CD14-positive monocyte (primary cell): ENCODE results near the gene GABRD. TPM values are rescaled to one million over a fixed set of nuclear protein-coding genes. Genes with fewer than 3 reads are reported as not detected.
A peak's percentile ranks its signal among the peaks of the same experiment; 100 is the strongest.

Source experiments
- DNase-seq, 3 donors: peaks; one replicate each; pipeline ENCODE4 v3.0.0-alpha.2; 2011 to 2022
- H2AFZ ChIP-seq: 2 replicates; pipeline ENCODE4 v1.6.0; 2012; ENCODE audit warnings: mild to moderate bottlenecking, low read depth, low read length, inconsistent platforms; ENCODE audit not compliant: insufficient read depth, poor library complexity, severe bottlenecking
- H3K27ac ChIP-seq, 2 donors: 1 replicate in 1 of 2; 2 replicates in 1 of 2; pipeline ENCODE4 v1.5.1; 2012 to 2013; ENCODE audit warnings: low read length in 2 of 2, control low read depth in 1 of 2, inconsistent platforms in 1 of 2, low read depth in 1 of 2, mild to moderate bottlenecking in 1 of 2
- H3K27me3 ChIP-seq, 2 donors: one replicate each; pipeline versions ENCODE4 v1.6.0 to v1.6.1; 2011 to 2013; ENCODE audit warnings: low read length in 2 of 2; ENCODE audit not compliant: control insufficient read depth in 2 of 2, insufficient read depth in 2 of 2
- H3K36me3 ChIP-seq, 2 donors: replicated peaks in 1 of 2; 1 replicate in 1 of 2; 2 replicates in 1 of 2; pipeline versions ENCODE4 v1.5.1 to v1.6.1; 2012 to 2013; ENCODE audit warnings: low read length in 2 of 2, control low read depth in 1 of 2, inconsistent platforms in 1 of 2, mild to moderate bottlenecking in 1 of 2; ENCODE audit not compliant: insufficient read depth in 2 of 2, control insufficient read depth in 1 of 2
- H3K4me1 ChIP-seq, 2 donors: 1 replicate in 1 of 2; 2 replicates in 1 of 2; pipeline versions ENCODE4 v1.5.1 to v1.6.1; 2012 to 2013; ENCODE audit warnings: low read length in 2 of 2, control low read depth in 1 of 2, inconsistent platforms in 1 of 2, mild to moderate bottlenecking in 1 of 2, moderate library complexity in 1 of 2; ENCODE audit not compliant: insufficient read depth in 2 of 2, control insufficient read depth in 1 of 2
- H3K4me2 ChIP-seq: replicated peaks from 2 replicates; pipeline ENCODE3; 2012; ENCODE audit warnings: low read length, moderate library complexity, mild to moderate bottlenecking; ENCODE audit not compliant: poor library complexity, severe bottlenecking; ENCODE audit errors: extremely low read depth
- H3K4me3 ChIP-seq, 3 experiments: fragments of 200-600 bp in 1 of 3; sonication (generic) in 1 of 3; replicated peaks in 1 of 3; 1 replicate in 2 of 3; 2 replicates in 1 of 3; pipeline ENCODE4 v1.5.1; 2011 to 2013; ENCODE audit warnings: low read length in 3 of 3, mild to moderate bottlenecking in 3 of 3, control low read depth in 2 of 3, low read depth in 2 of 3, inconsistent platforms in 1 of 3, moderate library complexity in 1 of 3
- H3K79me2 ChIP-seq: 2 replicates; pipeline ENCODE4 v1.6.0; 2012; ENCODE audit warnings: mild to moderate bottlenecking, control low read depth, inconsistent platforms, low read length, moderate library complexity; ENCODE audit not compliant: insufficient read depth
- H3K9ac ChIP-seq: 2 replicates; pipeline ENCODE4 v1.6.0; 2017; ENCODE audit warnings: low read length, mild to moderate bottlenecking; ENCODE audit not compliant: insufficient read depth, poor library complexity, severe bottlenecking
- H3K9me3 ChIP-seq, 2 donors: replicated peaks in 1 of 2; 1 replicate in 1 of 2; 2 replicates in 1 of 2; pipeline versions ENCODE4 v1.5.1 to v1.6.1; 2012 to 2013; ENCODE audit warnings: low read length in 2 of 2, control low read depth in 1 of 2; ENCODE audit not compliant: control insufficient read depth in 1 of 2, insufficient read depth in 1 of 2
- H4K20me1 ChIP-seq: 2 replicates; pipeline ENCODE4 v1.6.0; 2012; ENCODE audit warnings: mild to moderate bottlenecking, low read length, control low read depth, moderate library complexity; ENCODE audit not compliant: insufficient read depth
- H3K27ac Mint-ChIP-seq, 7 donors: one replicate each; pipeline ENCODE4 v1.8.0; 2020; ENCODE audit warnings: mild to moderate bottlenecking in 7 of 7, mixed read lengths in 7 of 7, moderate library complexity in 6 of 7, inconsistent platforms in 2 of 7
- H3K27me3 Mint-ChIP-seq, 3 donors: one replicate each; pipeline ENCODE4 v1.8.0; 2021 to 2022; ENCODE audit warnings: low read depth in 3 of 3, mild to moderate bottlenecking in 3 of 3, mixed read lengths in 3 of 3, moderate library complexity in 3 of 3, inconsistent platforms in 1 of 3
- H3K36me3 Mint-ChIP-seq, 2 donors: one replicate each; pipeline ENCODE4 v1.8.0; 2020; ENCODE audit warnings: mixed read lengths in 2 of 2, inconsistent platforms in 1 of 2, mild to moderate bottlenecking in 1 of 2
- H3K4me1 Mint-ChIP-seq: one replicate; pipeline ENCODE4 v1.8.0; 2020; ENCODE audit warnings: mild to moderate bottlenecking, mixed read lengths
- H3K4me3 Mint-ChIP-seq, 2 donors: one replicate each; pipeline ENCODE4 v1.8.0; 2020; ENCODE audit warnings: mild to moderate bottlenecking in 2 of 2, mixed read lengths in 2 of 2, moderate library complexity in 1 of 2
- H3K9me3 Mint-ChIP-seq, 7 donors: one replicate each; pipeline ENCODE4 v1.8.0; 2020 to 2022; ENCODE audit warnings: mixed read lengths in 7 of 7, mild to moderate bottlenecking in 6 of 7, moderate library complexity in 6 of 7, inconsistent platforms in 2 of 7
- CTCF ChIP-seq: fragments of 200-600 bp; IDR thresholded peaks from one replicate; pipeline ENCODE4 v1.8.0; 2022; ENCODE audit warnings: antibody characterized with exemption, mild to moderate bottlenecking
- WGBS: methylation state at CpG from one replicate; pipeline ENCODE4 v1.1.5; 2013; ENCODE audit warnings: missing lambda C conversion rate; ENCODE audit not compliant: insufficient coverage; 5-methylcytosine and 5-hydroxymethylcytosine counted together
- intact Hi-C, 2 donors: fragments of 100-400 bp; cut with micrococcal nuclease; formaldehyde crosslinking; loops; one replicate each; pipeline versions ENCODE4 v1.15.0 to v1.15.1; 2023
- polyA plus RNA-seq, 3 donors: library from polyadenylated mRNA; depleted of rRNA in 1 of 3; unstranded in 2 of 3; stranded (reverse) in 1 of 3; fragments of 300-500 nt in 2 of 3; fragments of >200 nt in 1 of 3; fragmentation: Illumina TruSeq in 2 of 3; gene quantifications; 1 replicate in 2 of 3; 2 replicates in 1 of 3; pipeline ENCODE4 v1.2.3, GENCODE V29; 2012 to 2021

Gene GABRD
- polyA plus RNA-seq, 3 donors = not detected

- peaks cover 6% of the 10 kb centered on the region for H3K4me1 Mint-ChIP-seq
- TF ChIP-seq CTCF = no peak
- H3K79me2 ChIP-seq = no peaks in the 10 kb centered on the region
- H3K27me3 ChIP-seq = peaks cover 0 to 2% of the 10 kb centered on the region in 2 donors
- no peaks in the 10 kb centered on the region for H3K36me3 ChIP-seq
- H3K27ac ChIP-seq = no peak overlapping the region
- DNase-seq = no peak
- no peaks in the 10 kb centered on the region for H3K9me3 ChIP-seq
- peaks cover 0 to 3% of the 10 kb centered on the region in 2 donors for H3K4me1 ChIP-seq
- H3K4me2 ChIP-seq = no peak overlapping the region
- no peaks in the 10 kb centered on the region for H4K20me1 ChIP-seq
- no peaks in the 10 kb centered on the region for H3K9me3 Mint-ChIP-seq
- H3K4me3 Mint-ChIP-seq = no peak overlapping the region
- no peak overlapping the region for H3K4me3 ChIP-seq
- intact Hi-C loops = no loop called here
- H2AFZ ChIP-seq = no peak overlapping the region
- peaks cover 6 to 16% (median 11%) of the 10 kb centered on the region in 3 donors for H3K27me3 Mint-ChIP-seq
- H3K9ac ChIP-seq = no peak overlapping the region
- H3K36me3 Mint-ChIP-seq = no peaks in the 10 kb centered on the region
- H3K27ac Mint-ChIP-seq = peak overlapping the region in 1 of 7 donors; percentile 40
- 93% methylated on average over 43 of the region's 46 CpGs for WGBS
Measured at GRCh38 chr1:2027961-2028583, 8.9 kb downstream of the GABRD start.

DNA sequence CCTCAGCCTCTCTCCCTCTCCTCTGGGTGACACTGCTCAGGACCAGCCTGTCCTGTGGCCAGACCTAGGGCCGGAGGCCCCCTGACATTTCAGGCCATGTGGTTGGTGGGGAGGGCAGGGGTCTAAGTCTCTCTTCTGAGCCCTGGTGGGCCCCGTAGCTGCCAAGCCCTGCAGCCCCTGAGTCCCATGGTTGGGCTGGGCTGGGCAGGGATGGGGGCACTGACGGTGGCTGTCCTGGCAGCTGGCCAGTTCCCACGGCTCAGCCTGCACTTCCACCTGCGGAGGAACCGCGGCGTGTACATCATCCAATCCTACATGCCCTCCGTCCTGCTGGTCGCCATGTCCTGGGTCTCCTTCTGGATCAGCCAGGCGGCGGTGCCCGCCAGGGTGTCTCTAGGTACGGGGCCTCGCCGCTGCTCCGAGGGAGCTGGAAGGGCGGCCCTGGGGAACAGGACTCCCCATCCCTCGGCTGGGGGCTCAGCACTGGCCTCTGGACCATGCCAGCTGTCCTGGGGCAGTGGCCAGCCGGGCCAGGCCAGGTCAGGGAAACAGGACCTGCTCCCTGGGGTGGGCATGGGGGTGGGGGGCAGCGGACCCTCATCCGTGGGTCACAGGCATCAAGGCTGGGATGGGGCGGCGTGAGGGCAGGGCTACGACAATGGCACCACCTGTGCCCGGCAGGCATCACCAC, 9.9 kb downstream of the GABRD start:
- Histone ChIP-seq H3K36me3 (no peaks in the 10 kb centered on the region), H3K4me1 (peaks cover 0 to 3% of the 10 kb centered on the region in 2 donors), H3K4me2 (no peak overlapping the region), H3K4me3 (no peak overlapping the region), H3K27ac (no peak overlapping the region), H3K27me3 (peaks cover 0 to 2% of the 10 kb centered on the region in 2 donors), H2AFZ (no peak overlapping the region), H3K79me2 (no peaks in the 10 kb centered on the region), H3K9ac (no peak overlapping the region), H3K9me3 (no peaks in the 10 kb centered on the region), H4K20me1 (no peaks in the 10 kb centered on the region)
- Mint-ChIP-seq H3K4me3 (no peak overlapping the region), H3K27me3 (peaks cover 7 to 16% (median 12%) of the 10 kb centered on the region in 3 donors), H3K4me1 (peaks cover 6% of the 10 kb centered on the region), H3K27ac (no peak overlapping the region), H3K9me3 (no peaks in the 10 kb centered on the region), H3K36me3 (no peaks in the 10 kb centered on the region)
- no peak for TF ChIP-seq CTCF
- no peak for DNase-seq
- intact Hi-C loops = no loop called here
- WGBS = 92% methylated on average over 22 of the region's 26 CpGs
